Astrocyte (in vitro differentiated cells and primary cell): Measurements from ENCODE around the gene HAP1. TPM values are rescaled to one million over a fixed set of nuclear protein-coding genes. Genes with fewer than 3 reads are reported as not detected.

Experiments used
- DNase-seq: peaks from one replicate; pipeline ENCODE4 v3.0.0-alpha.2; 2010; ENCODE audit warnings: low read depth
- FAIRE-seq: peaks from 2 replicates; lab custom pipeline; 2011; peaks lifted over from hg19 to GRCh38; lab: Jason Lieb, UNC
- H2AFZ ChIP-seq: 2 replicates; pipeline ENCODE4 v1.6.0; 2012; ENCODE audit warnings: low read depth, low read length, inconsistent platforms
- H3K27ac ChIP-seq: 2 replicates; pipeline ENCODE4 v1.5.1; 2011; ENCODE audit warnings: low read depth, low read length, inconsistent platforms
- H3K27me3 ChIP-seq: 2 replicates; pipeline ENCODE4 v1.6.0; 2011; ENCODE audit warnings: low read length, inconsistent platforms; ENCODE audit not compliant: insufficient read depth
- H3K36me3 ChIP-seq: 2 replicates; pipeline ENCODE4 v1.5.1; 2011; ENCODE audit warnings: low read length, inconsistent platforms; ENCODE audit not compliant: insufficient read depth
- H3K4me1 ChIP-seq: 2 replicates; pipeline ENCODE4 v1.5.1; 2011; ENCODE audit warnings: low read length, inconsistent platforms; ENCODE audit not compliant: insufficient read depth
- H3K4me2 ChIP-seq: 2 replicates; pipeline ENCODE4 v1.6.0; 2012; ENCODE audit warnings: low read length, inconsistent platforms
- H3K4me3 ChIP-seq: 2 replicates; pipeline ENCODE4 v1.5.1; 2011; ENCODE audit warnings: low read depth, mild to moderate bottlenecking, low read length, inconsistent platforms; ENCODE audit not compliant: insufficient read depth
- H3K79me2 ChIP-seq: 2 replicates; pipeline ENCODE4 v1.6.0; 2012; ENCODE audit warnings: mild to moderate bottlenecking, low read length, inconsistent platforms; ENCODE audit not compliant: insufficient read depth
- H3K9ac ChIP-seq: 2 replicates; pipeline ENCODE4 v1.6.0; 2012; ENCODE audit warnings: mild to moderate bottlenecking, low read length, inconsistent platforms
- H3K9me3 ChIP-seq: 2 replicates; pipeline ENCODE4 v1.5.1; 2012; ENCODE audit warnings: low read depth, mild to moderate bottlenecking, low read length, inconsistent platforms; ENCODE audit not compliant: insufficient read depth
- H4K20me1 ChIP-seq: 2 replicates; pipeline ENCODE4 v1.6.0; 2012; ENCODE audit warnings: low read length, inconsistent platforms; ENCODE audit not compliant: insufficient read depth
- H3K27ac Mint-ChIP-seq: one replicate; pipeline ENCODE4 v1.8.0; 2021; ENCODE audit warnings: mild to moderate bottlenecking, mixed read lengths; ENCODE audit not compliant: unreplicated experiment
- H3K27me3 Mint-ChIP-seq: one replicate; pipeline ENCODE4 v1.8.0; 2021; ENCODE audit warnings: low read depth, mixed read lengths; ENCODE audit not compliant: unreplicated experiment
- H3K36me3 Mint-ChIP-seq: one replicate; pipeline ENCODE4 v1.8.0; 2021; ENCODE audit warnings: low read depth, mixed read lengths; ENCODE audit not compliant: unreplicated experiment
- H3K4me1 Mint-ChIP-seq: one replicate; pipeline ENCODE4 v1.8.0; 2021; ENCODE audit warnings: low read depth, mixed read lengths; ENCODE audit not compliant: unreplicated experiment
- H3K4me3 Mint-ChIP-seq: one replicate; pipeline ENCODE4 v1.8.0; 2021; ENCODE audit warnings: mild to moderate bottlenecking, moderate library complexity, mixed read lengths; ENCODE audit not compliant: unreplicated experiment
- H3K9me3 Mint-ChIP-seq: one replicate; pipeline ENCODE4 v1.8.0; 2021; ENCODE audit warnings: mild to moderate bottlenecking, mixed read lengths; ENCODE audit not compliant: unreplicated experiment
- CTCF ChIP-seq: IDR thresholded peaks from 2 replicates; pipeline ENCODE4 v1.5.1; 2011; ENCODE audit warnings: low read depth, mild to moderate bottlenecking, inconsistent platforms, low read length, moderate library complexity; ENCODE audit not compliant: insufficient read depth
- EZH2 ChIP-seq: IDR thresholded peaks from 2 replicates; pipeline ENCODE4 v1.6.1; 2012; ENCODE audit warnings: mild to moderate bottlenecking, low read length, inconsistent platforms; ENCODE audit not compliant: insufficient read depth
- total RNA-seq: library from RNA; stranded (reverse); gene quantifications from 2 replicates; pipeline ENCODE4 v1.2.1, GENCODE V29; 2021

HAP1 gene
- total RNA-seq, 1 donor from 2014 or later: 0.52 TPM

DNA sequence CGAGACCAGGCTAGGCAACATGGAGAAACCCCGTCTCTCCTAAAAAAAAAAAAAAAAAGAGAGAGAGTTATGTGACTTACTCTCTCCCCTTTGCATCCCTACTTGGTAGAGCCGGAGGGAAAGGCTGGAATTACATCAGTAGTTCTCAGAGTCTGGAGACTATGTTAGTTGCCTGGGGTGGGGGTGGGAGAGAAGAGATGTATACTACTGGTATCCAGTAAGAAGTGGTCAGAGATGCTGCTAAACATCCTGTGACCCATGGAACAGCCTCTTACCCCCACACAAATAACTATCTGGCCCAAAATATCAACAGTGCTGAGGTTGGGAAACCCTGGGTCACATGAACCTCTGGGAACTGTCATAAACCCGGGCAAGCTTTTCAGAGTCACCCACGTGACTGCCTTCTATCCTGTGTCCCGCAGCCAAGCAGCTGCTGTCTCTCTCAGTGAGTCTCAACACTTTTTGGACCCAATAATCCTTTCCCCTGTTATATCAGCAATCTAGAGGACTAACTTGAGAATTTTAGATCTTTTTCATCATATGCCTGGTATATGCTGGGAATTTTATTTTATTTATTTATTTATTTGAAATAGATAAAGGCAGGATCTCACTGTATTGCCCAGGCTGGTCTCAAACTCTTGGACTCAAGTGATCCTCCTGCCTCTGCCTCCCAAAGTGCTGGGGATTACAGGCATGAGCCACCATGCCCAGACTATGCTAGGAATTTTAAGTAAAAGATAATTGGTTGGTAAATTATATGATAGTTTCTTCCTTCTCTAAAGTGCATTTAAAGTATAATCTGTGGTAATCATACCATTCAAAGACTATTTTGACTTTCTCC, 37.1 kb downstream of the HAP1 start:
- H3K27me3 ChIP-seq: no peaks in the 10 kb centered on the region
- peaks cover 6% of the 10 kb centered on the region for H3K36me3 ChIP-seq
- peaks cover 22% of the 10 kb centered on the region for H4K20me1 ChIP-seq
- no peak overlapping the region for H3K4me3 Mint-ChIP-seq
- no peak overlapping the region for H2AFZ ChIP-seq
- H3K27ac ChIP-seq: no peak overlapping the region
- H3K79me2 ChIP-seq: no peaks in the 10 kb centered on the region
- no peaks in the 10 kb centered on the region for H3K9me3 ChIP-seq
- no peak overlapping the region for H3K27ac Mint-ChIP-seq
- no peak overlapping the region for H3K4me2 ChIP-seq
- peaks cover 6% of the 10 kb centered on the region for H3K36me3 Mint-ChIP-seq
- peaks cover 2% of the 10 kb centered on the region for H3K27me3 Mint-ChIP-seq
- FAIRE-seq (no peak), DNase-seq (no peak)
- no peaks in the 10 kb centered on the region for H3K9me3 Mint-ChIP-seq
- H3K4me3 ChIP-seq: no peak overlapping the region
- no peaks in the 10 kb centered on the region for H3K4me1 Mint-ChIP-seq
- no peaks in the 10 kb centered on the region for H3K4me1 ChIP-seq
- no peak overlapping the region for H3K9ac ChIP-seq
- no peak for TF ChIP-seq EZH2
- TF ChIP-seq CTCF: no peak

DNA sequence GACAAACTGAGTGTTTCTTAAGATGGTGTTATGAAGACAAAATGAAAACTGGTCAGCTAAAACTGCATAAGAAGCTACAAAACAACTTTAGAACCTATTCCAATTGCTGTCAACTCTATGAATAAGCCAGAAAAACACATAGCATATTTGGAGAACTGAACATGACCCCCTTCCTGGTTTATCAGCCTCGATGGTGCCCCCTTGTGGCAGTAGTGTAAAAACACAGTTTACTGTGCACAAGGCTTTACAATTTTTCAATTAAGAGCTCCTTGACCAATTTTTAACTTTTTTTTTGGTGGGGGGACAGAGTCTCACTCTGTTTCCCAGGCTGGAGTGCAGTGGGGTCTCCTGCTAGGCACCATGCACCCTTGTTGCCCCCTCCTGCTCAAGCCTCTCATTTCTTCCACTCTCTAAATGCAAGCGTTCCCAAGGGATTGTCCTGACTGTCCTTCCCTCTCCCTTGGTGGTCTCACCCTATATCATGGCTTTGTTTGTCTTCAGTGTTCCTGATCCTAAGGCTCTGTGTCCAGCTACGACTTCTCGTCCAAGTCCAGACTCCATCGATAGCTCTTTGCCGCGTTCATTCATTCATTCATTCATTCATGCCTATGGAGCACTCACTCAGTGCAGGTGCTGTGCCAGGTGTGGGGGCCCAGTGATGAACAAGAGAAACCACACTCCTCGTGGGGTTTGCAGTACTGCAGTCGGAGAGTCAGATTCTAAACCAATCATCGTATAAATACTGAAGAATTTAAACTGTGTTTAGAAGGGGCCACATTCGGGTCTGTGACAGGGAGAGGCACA, 38.3 kb downstream of the HAP1 start:
- peaks cover 17% of the 10 kb centered on the region for H3K36me3 ChIP-seq
- peaks cover 6% of the 10 kb centered on the region for H3K79me2 ChIP-seq
- peak; percentile 49 for DNase-seq
- Mint-ChIP-seq H3K27me3 (no peaks in the 10 kb centered on the region), H3K4me3 (no peak overlapping the region), H3K4me1 (peaks cover 9% of the 10 kb centered on the region), H3K36me3 (peaks cover 9% of the 10 kb centered on the region), H3K27ac (no peak overlapping the region), H3K9me3 (no peaks in the 10 kb centered on the region)
- no peaks in the 10 kb centered on the region for H3K9me3 ChIP-seq
- H3K4me3 ChIP-seq: no peak overlapping the region
- no peak overlapping the region for H3K9ac ChIP-seq
- peaks cover 34% of the 10 kb centered on the region for H4K20me1 ChIP-seq
- no peak overlapping the region for H2AFZ ChIP-seq
- no peak for TF ChIP-seq EZH2
- TF ChIP-seq CTCF: peak; percentile 96
- H3K4me1 ChIP-seq: peaks cover 2% of the 10 kb centered on the region
- H3K4me2 ChIP-seq: no peak overlapping the region
- no peak overlapping the region for H3K27ac ChIP-seq
- no peaks in the 10 kb centered on the region for H3K27me3 ChIP-seq
- FAIRE-seq: peak; percentile 29
